SK-N-MC (cell line): ENCODE data around the gene SGMS1.

Experiments used
- EZH2 ChIP-seq: fragments of 200-600 bp; sonication (generic); IDR thresholded peaks from one replicate; pipeline ENCODE4 v1.6.1; 2017; ENCODE audit warnings: antibody characterized with exemption
- POLR2AphosphoS5 ChIP-seq: IDR thresholded peaks from 2 replicates; pipeline ENCODE4 v1.6.1; 2012; ENCODE audit warnings: mild to moderate bottlenecking, low read depth, low read length, borderline replicate concordance

GRCh38 chr10:50387007-50387731 is 236.6 kb downstream of the SGMS1 start:
- no peak for TF ChIP-seq POLR2AphosphoS5
- no peak for TF ChIP-seq EZH2
